ENCODE data around the gene BTNL9. TPM values are rescaled to one million over a fixed set of nuclear protein-coding genes. Genes with fewer than 3 reads are reported as not detected.

BTNL9 gene
- total RNA-seq, 1 donor = under 0.01 TPM

Small RNA genes lying within 50 kb of the gene (small RNA-seq; reads per million reads assigned to genes)
- gene MIR8089 (not detected), gene RNU6-1036P (not detected)

Other genes starting within 250 kb of the BTNL9 start
- gene MGAT1, start 237.5 kb upstream of the BTNL9 start, total RNA-seq = 130 TPM
- 11.3 TPM for gene ZFP62, start 179.0 kb upstream of the BTNL9 start, total RNA-seq
- under 0.01 TPM for gene BTNL8, start 141.1 kb upstream of the BTNL9 start, total RNA-seq
- under 0.01 TPM for gene BTNL3, start 51.4 kb upstream of the BTNL9 start, total RNA-seq
- not detected for gene OR2V1, start 90.9 kb downstream of the BTNL9 start, total RNA-seq
- under 0.01 TPM for gene OR2V2, start 107.3 kb downstream of the BTNL9 start, total RNA-seq
- 0.27 TPM for gene TRIM7, start 164.9 kb downstream of the BTNL9 start, total RNA-seq
- gene TRIM41, start 183.0 kb downstream of the BTNL9 start, total RNA-seq = 17.0 TPM
- 17,192 TPM for gene RACK1, start 203.6 kb downstream of the BTNL9 start, total RNA-seq
- 16.2 TPM for gene TRIM52, start 220.9 kb downstream of the BTNL9 start, total RNA-seq